ENCODE results near the gene BCL6B. TPM values are rescaled to one million over a fixed set of nuclear protein-coding genes. Genes with fewer than 3 reads are reported as not detected.

Gene BCL6B
- total and polyA plus RNA-seq, 2 donors from 2014 or later, result 4.4 to 33.3 TPM

DNA sequence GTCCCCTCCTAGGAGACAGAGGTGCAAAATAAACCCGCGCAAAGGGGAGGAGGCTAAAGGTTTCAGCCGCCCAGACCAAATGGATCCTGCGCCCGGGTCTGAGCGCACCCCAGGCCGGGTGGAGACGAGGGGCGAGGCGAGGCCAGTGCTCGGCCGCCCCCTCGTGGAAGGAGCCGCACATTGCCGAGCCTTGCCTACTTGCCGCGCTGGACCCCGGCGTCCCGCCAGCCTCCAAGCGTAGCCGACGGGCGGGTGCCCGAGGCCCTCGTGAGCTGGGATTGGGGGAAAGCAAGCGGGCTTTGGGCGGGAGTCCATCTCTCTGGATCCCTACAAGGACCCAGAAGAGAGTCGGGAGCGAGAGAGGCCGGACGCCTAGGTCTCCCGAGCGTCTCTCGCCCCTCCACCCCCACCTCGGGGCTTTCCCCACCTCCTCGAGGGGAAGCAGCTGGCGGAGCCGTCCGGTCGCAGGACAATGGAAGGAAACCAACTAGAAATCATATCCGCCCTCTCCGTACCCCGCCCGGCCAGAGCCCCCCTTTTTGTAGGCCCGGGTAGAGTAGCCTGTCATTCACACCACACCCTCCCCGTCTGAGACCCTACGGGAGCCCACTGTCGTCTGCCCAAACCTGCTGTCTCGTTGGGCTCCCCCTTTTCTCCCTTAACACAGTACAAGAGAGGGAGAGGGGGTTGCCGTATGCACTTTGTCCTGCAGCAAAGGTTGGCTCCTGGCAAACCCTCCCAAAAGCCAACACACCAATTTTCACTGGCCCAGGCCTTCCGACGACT, 664 bp upstream of the BCL6B start:
- H3K27ac ChIP-seq (ENCODE audit: low read depth in 2 of 2, low read length in 2 of 2), result peak overlapping the region; percentile 87 to 90
- TF ChIP-seq, protein P1, sequence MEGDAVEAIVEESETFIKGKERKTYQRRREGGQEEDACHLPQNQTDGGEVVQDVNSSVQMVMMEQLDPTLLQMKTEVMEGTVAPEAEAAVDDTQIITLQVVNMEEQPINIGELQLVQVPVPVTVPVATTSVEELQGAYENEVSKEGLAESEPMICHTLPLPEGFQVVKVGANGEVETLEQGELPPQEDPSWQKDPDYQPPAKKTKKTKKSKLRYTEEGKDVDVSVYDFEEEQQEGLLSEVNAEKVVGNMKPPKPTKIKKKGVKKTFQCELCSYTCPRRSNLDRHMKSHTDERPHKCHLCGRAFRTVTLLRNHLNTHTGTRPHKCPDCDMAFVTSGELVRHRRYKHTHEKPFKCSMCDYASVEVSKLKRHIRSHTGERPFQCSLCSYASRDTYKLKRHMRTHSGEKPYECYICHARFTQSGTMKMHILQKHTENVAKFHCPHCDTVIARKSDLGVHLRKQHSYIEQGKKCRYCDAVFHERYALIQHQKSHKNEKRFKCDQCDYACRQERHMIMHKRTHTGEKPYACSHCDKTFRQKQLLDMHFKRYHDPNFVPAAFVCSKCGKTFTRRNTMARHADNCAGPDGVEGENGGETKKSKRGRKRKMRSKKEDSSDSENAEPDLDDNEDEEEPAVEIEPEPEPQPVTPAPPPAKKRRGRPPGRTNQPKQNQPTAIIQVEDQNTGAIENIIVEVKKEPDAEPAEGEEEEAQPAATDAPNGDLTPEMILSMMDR (IDR thresholded peaks at IDR 0.05; ENCODE audit: borderline replicate concordance, extremely low read depth, insufficient read depth), result peak; percentile 86
- H3K4me3 ChIP-seq (ENCODE audit: low read length in 3 of 3), result peak overlapping the region in 2 of 3 donors; percentile 23 to 58
- FAIRE-seq (no peak), DNase-seq (peak; percentile 74 to 92 (median 82))
- intact Hi-C loops (cut with DNase I), result no loop called here
- peaks cover 0 to 7% (median 7%) of the 10 kb centered on the region in 3 donors for H3K4me1 ChIP-seq (ENCODE audit: control insufficient read depth in 2 of 3, insufficient read depth in 2 of 3, low read depth in 1 of 3, low read length in 3 of 3)
- H3K9me3 ChIP-seq (ENCODE audit: control insufficient read depth in 2 of 3, insufficient read depth in 1 of 3, low read length in 3 of 3), result no peaks in the 10 kb centered on the region
- H3K27me3 ChIP-seq (ENCODE audit: control insufficient read depth, insufficient read depth, low read length), result peaks cover 10% of the 10 kb centered on the region
- H3K9ac ChIP-seq (ENCODE audit: low read length in 3 of 3), result peak overlapping the region in 2 of 3 donors; percentile 44 to 72
- no peaks in the 10 kb centered on the region for H3K36me3 ChIP-seq (ENCODE audit: control insufficient read depth in 2 of 3, insufficient read depth in 3 of 3, low read length in 3 of 3)

GRCh38 chr17:7023576-7024401, 939 bp downstream of the BCL6B start:
- no peaks in the 10 kb centered on the region for H3K9me3 ChIP-seq (ENCODE audit: control insufficient read depth in 2 of 3, insufficient read depth in 1 of 3, low read length in 3 of 3)
- no peak for FAIRE-seq
- no peaks in the 10 kb centered on the region for H3K36me3 ChIP-seq (ENCODE audit: control insufficient read depth in 2 of 3, insufficient read depth in 3 of 3, low read length in 3 of 3)
- intact Hi-C loops (cut with DNase I), result no loop called here
- peak overlapping the region; percentile 87 to 90 for H3K27ac ChIP-seq (ENCODE audit: low read depth in 2 of 2, low read length in 2 of 2)
- peak overlapping the region; percentile 28 to 58 (median 46) for H3K4me3 ChIP-seq (ENCODE audit: low read length in 3 of 3)
- peak overlapping the region in 2 of 3 donors; percentile 13 to 65 for H3K9ac ChIP-seq (ENCODE audit: low read length in 3 of 3)
- DNase-seq, result peak; percentile 92 to 97 (median 93)
- H3K27me3 ChIP-seq (ENCODE audit: control insufficient read depth, insufficient read depth, low read length), result peaks cover 10% of the 10 kb centered on the region
- peaks cover 0 to 10% (median 7%) of the 10 kb centered on the region in 3 donors for H3K4me1 ChIP-seq (ENCODE audit: control insufficient read depth in 2 of 3, insufficient read depth in 2 of 3, low read depth in 1 of 3, low read length in 3 of 3)
- TF ChIP-seq, protein P1 (IDR thresholded peaks at IDR 0.05; ENCODE audit: borderline replicate concordance, extremely low read depth, insufficient read depth), result no peak

DNA sequence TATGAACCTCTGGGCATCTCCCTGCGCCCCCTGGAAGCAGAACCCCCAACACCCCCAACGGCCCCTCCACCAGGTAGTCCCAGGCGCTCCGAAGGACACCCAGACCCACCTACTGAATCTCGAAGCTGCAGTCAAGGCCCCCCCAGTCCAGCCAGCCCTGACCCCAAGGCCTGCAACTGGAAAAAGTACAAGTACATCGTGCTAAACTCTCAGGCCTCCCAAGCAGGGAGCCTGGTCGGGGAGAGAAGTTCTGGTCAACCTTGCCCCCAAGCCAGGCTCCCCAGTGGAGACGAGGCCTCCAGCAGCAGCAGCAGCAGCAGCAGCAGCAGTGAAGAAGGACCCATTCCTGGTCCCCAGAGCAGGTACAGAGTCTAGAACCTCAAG, 1.5 kb downstream of the BCL6B start:
- TF ChIP-seq, protein P1 (IDR thresholded peaks at IDR 0.05; ENCODE audit: borderline replicate concordance, extremely low read depth, insufficient read depth), result no peak
- peaks cover 0 to 14% (median 7%) of the 10 kb centered on the region in 3 donors for H3K4me1 ChIP-seq (ENCODE audit: control insufficient read depth in 2 of 3, insufficient read depth in 2 of 3, low read depth in 1 of 3, low read length in 3 of 3)
- H3K9ac ChIP-seq (ENCODE audit: low read length in 3 of 3), result no peak overlapping the region
- FAIRE-seq (no peak), DNase-seq (no peak)
- H3K27me3 ChIP-seq (ENCODE audit: control insufficient read depth, insufficient read depth, low read length), result peaks cover 10% of the 10 kb centered on the region
- H3K9me3 ChIP-seq (ENCODE audit: control insufficient read depth in 2 of 3, insufficient read depth in 1 of 3, low read length in 3 of 3), result no peaks in the 10 kb centered on the region
- H3K36me3 ChIP-seq (ENCODE audit: control insufficient read depth in 2 of 3, insufficient read depth in 3 of 3, low read length in 3 of 3), result no peaks in the 10 kb centered on the region
- H3K4me3 ChIP-seq (ENCODE audit: low read length in 3 of 3), result no peak overlapping the region
- intact Hi-C loops (cut with DNase I), result no loop called here
- no peak overlapping the region for H3K27ac ChIP-seq (ENCODE audit: low read depth in 2 of 2, low read length in 2 of 2)

All from kidney (tissue), 14 donors.